OCI-LY7 (cell line): ENCODE results near the gene HEMGN. TPM values are rescaled to one million over a fixed set of nuclear protein-coding genes. Genes with fewer than 3 reads are reported as not detected.

Source experiments
- Bru-seq: library from RNA; stranded (reverse); fragments of 400-500 nt; gene quantifications from one replicate; lab custom pipeline; 2021; lab: Mats Ljungman, UMichigan
- BruChase-seq, 2 experiments: library from RNA; stranded (reverse); fragments of 400-500 nt; gene quantifications; one replicate each; lab custom pipeline; 2021; lab: Mats Ljungman, UMichigan
- BruUV-seq: library from RNA; stranded (reverse); fragments of 400-500 nt; replicated peaks from 2 replicates; lab custom pipeline; 2021; lab: Mats Ljungman, UMichigan
- CTCF ChIA-PET: fragments of 300-600 bp; sonication (Branson Sonifier 250); formaldehyde crosslinking; loops from one replicate; lab custom pipeline; 2022; ENCODE audit warnings: antibody characterized with exemption; ENCODE audit not compliant: unreplicated experiment; lab: Charles Lee
- POLR2A ChIA-PET: fragments of 300-600 bp; sonication (Branson Sonifier 250); formaldehyde crosslinking; loops from one replicate; lab custom pipeline; 2022; ENCODE audit warnings: antibody characterized with exemption; lab: Charles Lee
- DNase-seq: peaks from one replicate; pipeline ENCODE4 v3.0.0-alpha.2; 2015; ENCODE audit warnings: low spot score
- H2AFZ ChIP-seq: fragments of 200-600 bp; sonication (generic), shearing (Covaris generic); 2 replicates; pipeline ENCODE4 v1.6.1; 2014; ENCODE audit warnings: mild to moderate bottlenecking, antibody characterized with exemption, low read length, moderate library complexity
- H3K27ac ChIP-seq: fragments of 200-600 bp; sonication (generic); 2 replicates; pipeline ENCODE4 v1.5.1; 2014; ENCODE audit warnings: mixed run types, low read depth, mild to moderate bottlenecking, moderate library complexity, low read length, inconsistent platforms; ENCODE audit not compliant: poor library complexity, severe bottlenecking
- H3K36me3 ChIP-seq: fragments of 200-600 bp; sonication (generic); 2 replicates; pipeline ENCODE4 v1.6.1; 2014; ENCODE audit warnings: mild to moderate bottlenecking, antibody characterized with exemption, low read length, moderate library complexity, mixed read lengths; ENCODE audit not compliant: insufficient read depth
- H3K4me1 ChIP-seq: fragments of 200-600 bp; sonication (generic); 2 replicates; pipeline ENCODE4 v1.5.1; 2014; ENCODE audit warnings: mild to moderate bottlenecking, low read length; ENCODE audit not compliant: insufficient read depth, poor library complexity, severe bottlenecking
- H3K4me2 ChIP-seq: fragments of 200-600 bp; sonication (generic); 2 replicates; pipeline ENCODE4 v1.6.1; 2014; ENCODE audit warnings: mild to moderate bottlenecking, low read length
- H3K4me3 ChIP-seq: fragments of 200-600 bp; sonication (generic); 2 replicates; pipeline ENCODE4 v1.5.1; 2014; ENCODE audit warnings: mild to moderate bottlenecking, low read depth, low read length; ENCODE audit not compliant: poor library complexity, severe bottlenecking
- H3K79me2 ChIP-seq: fragments of 200-600 bp; sonication (generic); 2 replicates; pipeline ENCODE4 v1.6.1; 2016; ENCODE audit warnings: low read depth, mild to moderate bottlenecking, low read length, moderate library complexity, mixed read lengths; ENCODE audit not compliant: insufficient read depth
- H3K9me2 ChIP-seq: fragments of 200-600 bp; sonication (generic); 2 replicates; pipeline ENCODE4 v1.6.1; 2016; ENCODE audit warnings: mild to moderate bottlenecking, low read length, mixed read lengths; ENCODE audit not compliant: insufficient read depth
- H3K9me3 ChIP-seq: fragments of 200-600 bp; sonication (generic); 2 replicates; pipeline ENCODE4 v1.6.1; 2014; ENCODE audit warnings: mild to moderate bottlenecking, mixed run types, low read length, mixed read lengths
- H4K20me1 ChIP-seq: fragments of 200-600 bp; sonication (generic); 2 replicates; pipeline ENCODE4 v1.6.1; 2014; ENCODE audit warnings: mild to moderate bottlenecking, antibody characterized with exemption, low read length, moderate library complexity, mixed read lengths; ENCODE audit not compliant: insufficient read depth
- EZH2phosphoT487 ChIP-seq: fragments of 200-600 bp; sonication (generic); IDR thresholded peaks from 2 replicates; pipeline ENCODE4 v1.6.1; 2018; ENCODE audit warnings: low read depth, borderline replicate concordance, mild to moderate bottlenecking, mixed run types, antibody characterized with exemption, low read length, moderate library complexity, mixed read lengths
- intact Hi-C: fragments of 100-400 bp; cut with micrococcal nuclease; formaldehyde crosslinking; loops from one replicate; pipeline ENCODE4 v1.10.0; 2022; ENCODE audit not compliant: unreplicated experiment
- long read RNA-seq: library from polyadenylated mRNA; stranded (forward); transcript quantifications from one replicate; pipeline ENCODE4 v2.0.0, GENCODE V29; 2022
- total RNA-seq, 2 experiments: library from RNA; depleted of rRNA in 1 of 2; stranded (reverse); fragments of >200 nt in 1 of 2; shearing (Covaris generic) in 1 of 2; gene quantifications; 2 replicates each; pipeline ENCODE4 v1.2.3, GENCODE V29; 2014 to 2022
- TF ChIP-seq, protein P1 (sequence below): fragments of 200-600 bp; sonication (generic); conservative IDR thresholded peaks from 2 replicates; pipeline ENCODE4 v1.5.1; 2014; ENCODE audit warnings: mild to moderate bottlenecking, antibody characterized with exemption, low read length, moderate library complexity, mixed read lengths

HEMGN gene, protein sequence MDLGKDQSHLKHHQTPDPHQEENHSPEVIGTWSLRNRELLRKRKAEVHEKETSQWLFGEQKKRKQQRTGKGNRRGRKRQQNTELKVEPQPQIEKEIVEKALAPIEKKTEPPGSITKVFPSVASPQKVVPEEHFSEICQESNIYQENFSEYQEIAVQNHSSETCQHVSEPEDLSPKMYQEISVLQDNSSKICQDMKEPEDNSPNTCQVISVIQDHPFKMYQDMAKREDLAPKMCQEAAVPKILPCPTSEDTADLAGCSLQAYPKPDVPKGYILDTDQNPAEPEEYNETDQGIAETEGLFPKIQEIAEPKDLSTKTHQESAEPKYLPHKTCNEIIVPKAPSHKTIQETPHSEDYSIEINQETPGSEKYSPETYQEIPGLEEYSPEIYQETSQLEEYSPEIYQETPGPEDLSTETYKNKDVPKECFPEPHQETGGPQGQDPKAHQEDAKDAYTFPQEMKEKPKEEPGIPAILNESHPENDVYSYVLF
- total RNA-seq (2014; rRNA removed; shearing (Covaris generic)), result 4.3 and 5.4 TPM in 2 replicates
- 3.3 and 3.8 TPM in 2 replicates for total RNA-seq (2022)
- Bru-seq, nascent RNA, result percentile 45 among the genes with signal in this experiment
- BruChase-seq, experiment 1, labeled RNA remaining after a 6-hour chase, result percentile 28 among the genes with signal in this experiment
- percentile 48 among the genes with signal in this experiment for BruChase-seq, experiment 2, labeled RNA remaining after a 2-hour chase
- long read RNA-seq, transcript HEMGN-202 (4 exons, 2,305 nt), result major isoform, 5 of 10 reads
- long read RNA-seq, partial matches to known transcripts, result 4 of 10 reads
- long read RNA-seq, other reads (novel, unspliced or antisense), result 1 of 10 reads

DNA sequence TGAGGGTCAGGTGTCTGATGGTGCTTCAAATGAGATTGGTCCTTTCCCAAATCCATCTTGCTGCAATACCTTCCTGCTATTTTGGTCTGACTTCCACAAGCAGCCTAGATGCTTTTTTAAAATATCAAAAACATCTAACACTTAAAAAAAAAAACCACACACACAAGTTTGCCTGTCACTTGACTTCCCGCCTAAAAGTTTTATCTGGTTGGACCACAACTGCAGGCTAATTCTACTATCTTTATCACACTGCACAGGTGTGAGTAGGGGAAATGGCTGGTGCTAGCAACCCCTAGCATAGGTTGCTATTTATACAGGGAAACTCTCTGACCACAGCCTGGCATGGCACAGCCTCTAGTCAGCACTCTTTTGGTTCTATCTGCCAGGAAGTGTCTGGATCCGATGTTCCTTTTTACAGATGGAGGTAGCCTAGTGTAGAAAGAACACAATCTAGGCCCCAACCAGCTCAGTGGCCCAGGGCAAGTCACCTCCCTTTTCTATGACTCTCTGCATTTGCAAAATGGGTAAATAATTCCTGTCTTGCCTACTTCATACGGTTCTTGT, at the start of gene HEMGN:
HEMGN (minus strand) TSS at position 92 of the 564 bp plus-strand sequence; CDS start at position 56, 36 bp downstream.
- Histone ChIP-seq H3K4me3 (peak within 1 kb of the TSS; percentile 60), H3K9me3 (no peaks in the 10 kb centered on the region), H3K4me1 (peaks cover 93% of the 10 kb centered on the region), H3K9me2 (no peaks in the 10 kb centered on the region), H3K27ac (peak within 1 kb of the TSS; percentile 91), H3K4me2 (peak within 1 kb of the TSS; percentile 66), H3K36me3 (no peaks in the 10 kb centered on the region), H3K79me2 (peaks cover 18% of the 10 kb centered on the region; the same call in 1 of the 2 replicates), H4K20me1 (no peaks in the 10 kb centered on the region), H2AFZ (peak within 1 kb of the TSS; percentile 60; the same call in 1 of the 2 replicates)
- peak; percentile 92 for DNase-seq
- BruUV-seq, result no TSS peak
- POLR2A ChIA-PET, result interaction anchor here (0.6 to 4.7 kb wide), 5 partner anchors 12 to 43 kb away, joined by 3 to 22 read pairs (median 5); no protein-coding TSS in a partner anchor
- intact Hi-C loops, result loop anchor here (1.0 to 5.0 kb wide), 2 partner anchors 45 to 169 kb away; partner anchors contain the start of gene ANP32B
- TF ChIP-seq, protein P1, sequence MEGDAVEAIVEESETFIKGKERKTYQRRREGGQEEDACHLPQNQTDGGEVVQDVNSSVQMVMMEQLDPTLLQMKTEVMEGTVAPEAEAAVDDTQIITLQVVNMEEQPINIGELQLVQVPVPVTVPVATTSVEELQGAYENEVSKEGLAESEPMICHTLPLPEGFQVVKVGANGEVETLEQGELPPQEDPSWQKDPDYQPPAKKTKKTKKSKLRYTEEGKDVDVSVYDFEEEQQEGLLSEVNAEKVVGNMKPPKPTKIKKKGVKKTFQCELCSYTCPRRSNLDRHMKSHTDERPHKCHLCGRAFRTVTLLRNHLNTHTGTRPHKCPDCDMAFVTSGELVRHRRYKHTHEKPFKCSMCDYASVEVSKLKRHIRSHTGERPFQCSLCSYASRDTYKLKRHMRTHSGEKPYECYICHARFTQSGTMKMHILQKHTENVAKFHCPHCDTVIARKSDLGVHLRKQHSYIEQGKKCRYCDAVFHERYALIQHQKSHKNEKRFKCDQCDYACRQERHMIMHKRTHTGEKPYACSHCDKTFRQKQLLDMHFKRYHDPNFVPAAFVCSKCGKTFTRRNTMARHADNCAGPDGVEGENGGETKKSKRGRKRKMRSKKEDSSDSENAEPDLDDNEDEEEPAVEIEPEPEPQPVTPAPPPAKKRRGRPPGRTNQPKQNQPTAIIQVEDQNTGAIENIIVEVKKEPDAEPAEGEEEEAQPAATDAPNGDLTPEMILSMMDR, result no peak; the same call in 1 of the 2 replicates
- TF ChIP-seq EZH2phosphoT487, result no peak
- CTCF ChIA-PET, result no interaction called here

DNA sequence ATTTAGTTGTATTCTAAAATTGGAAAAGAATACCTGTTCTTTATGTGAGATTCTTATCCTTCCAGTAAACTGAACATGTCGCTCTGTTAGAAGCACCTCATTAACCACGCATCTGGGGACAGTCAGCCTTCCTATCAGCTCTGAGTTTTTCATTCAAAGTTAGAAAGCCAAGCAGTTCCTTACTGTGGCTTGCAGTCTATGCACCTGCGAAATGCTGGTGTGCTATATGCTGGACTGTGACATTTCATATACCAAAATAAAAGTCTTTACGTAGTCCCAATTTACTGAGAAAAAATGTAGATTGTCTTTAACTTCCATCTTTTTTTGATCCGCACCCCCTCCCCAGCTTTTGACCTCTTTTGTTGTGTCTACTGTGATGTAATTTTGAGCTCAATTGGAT, 49.5 kb upstream of the HEMGN start:
- H3K36me3 ChIP-seq, result peaks cover 74% of the 10 kb centered on the region
- ChIA-PET CTCF (interaction anchor here (1.0 kb wide), 1 partner anchor 65 kb away, joined by 3 read pairs; the partner anchor contains the start of gene TRMO), POLR2A (interaction anchor here (0.6 to 2.3 kb wide), 11 partner anchors 9 to 121 kb away, joined by 3 to 10 read pairs (median 3); partner anchors contain the start of gene TRMO)
- H3K9me2 ChIP-seq, result no peaks in the 10 kb centered on the region
- H3K4me1 ChIP-seq, result peaks cover 75% of the 10 kb centered on the region
- peaks cover 93% of the 10 kb centered on the region for H3K79me2 ChIP-seq
- peak overlapping the region; percentile 96 for H3K4me2 ChIP-seq
- no peak overlapping the region for H2AFZ ChIP-seq
- no peaks in the 10 kb centered on the region for H3K9me3 ChIP-seq
- TF ChIP-seq EZH2phosphoT487, result no peak
- TF ChIP-seq, protein P1, result no peak
- H3K4me3 ChIP-seq, result peak overlapping the region; percentile 92
- intact Hi-C loops, result no loop called here
- H4K20me1 ChIP-seq, result peaks cover 55% of the 10 kb centered on the region
- no TSS peak for BruUV-seq
- peak overlapping the region; percentile 85 for H3K27ac ChIP-seq
- peak; percentile 77 for DNase-seq
